Measurements from ENCODE around the gene RSBN1L. TPM values are rescaled to one million over a fixed set of nuclear protein-coding genes. Genes with fewer than 3 reads are reported as not detected.
"Not testable (repeated sequence)": the region's sequence is repeated elsewhere in the genome, so short reads cannot be mapped to it uniquely, and the experiment has no call there.

Gene RSBN1L
- polyA plus RNA-seq, 2 of the 4 experiments (the other 2 are of a cell fraction) = 11.1 to 13.0 TPM

DNA sequence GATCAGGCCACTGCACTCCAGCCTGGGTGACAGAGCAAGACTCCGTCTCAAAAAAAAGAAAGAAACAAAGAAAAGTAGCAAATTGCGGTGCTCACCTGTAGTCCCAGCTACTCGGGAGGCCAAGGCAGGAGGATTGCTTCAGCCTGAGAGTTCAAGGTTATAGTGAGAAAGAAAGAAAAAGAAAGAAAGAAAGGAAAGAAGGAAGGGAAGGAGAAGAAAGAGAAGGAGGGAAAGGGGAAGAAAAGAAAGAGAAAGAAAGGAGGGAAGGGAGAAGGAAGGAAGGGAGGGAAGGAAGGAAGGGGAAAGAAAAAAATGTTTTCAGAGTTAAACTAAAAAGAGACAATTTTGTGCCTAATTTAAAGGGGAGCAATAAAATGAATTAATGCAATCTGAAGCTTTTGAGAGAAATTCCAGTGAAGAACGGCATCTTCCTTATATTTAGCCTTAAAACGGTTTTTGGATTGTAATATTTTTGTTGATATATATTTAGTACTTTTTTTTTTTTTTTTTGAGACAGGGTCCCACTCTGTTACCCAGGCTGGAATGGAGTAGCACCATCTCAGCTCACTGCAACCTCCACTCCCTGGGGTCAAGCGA, 47.4 kb upstream of the RSBN1L start (continued):
- no peak for TF ChIP-seq GATA3 (IDR thresholded peaks at IDR 0.05; ENCODE audit: borderline replicate concordance)

DNA sequence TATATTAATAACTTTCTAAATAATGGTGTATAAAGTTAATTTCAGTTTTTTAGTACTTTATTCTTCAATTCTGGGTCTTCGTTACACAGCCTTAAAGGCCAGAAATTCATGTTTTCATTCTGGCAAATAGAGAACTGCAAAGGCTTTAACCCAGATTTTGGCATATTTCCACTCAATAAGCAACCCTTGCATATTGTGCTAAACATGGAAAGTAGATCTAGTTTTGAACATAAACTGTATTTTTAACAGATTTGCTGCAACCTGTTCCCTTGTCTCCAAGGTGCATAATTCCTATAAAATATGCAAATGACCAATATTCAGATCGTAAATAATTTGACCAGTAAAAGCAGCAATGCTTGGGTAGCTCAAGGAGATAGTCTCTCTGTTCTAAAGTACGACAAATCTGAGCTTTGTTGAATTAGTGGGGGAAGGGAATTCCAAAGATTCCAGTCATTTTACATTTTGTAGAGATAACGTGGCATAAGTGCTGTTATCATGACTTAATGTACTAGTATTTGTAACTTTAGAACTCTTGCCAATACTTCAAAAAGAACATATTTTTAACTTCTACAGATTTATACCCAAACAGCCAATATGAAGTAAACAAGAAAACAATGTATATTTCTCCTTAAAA, 46.4 kb upstream of the RSBN1L start:
- POLR2A ChIA-PET = interaction anchor here (0.6 kb wide), 1 partner anchor 10 kb away, joined by 7 read pairs; no protein-coding TSS in a partner anchor
- FAIRE-seq = peak; percentile 36

DNA sequence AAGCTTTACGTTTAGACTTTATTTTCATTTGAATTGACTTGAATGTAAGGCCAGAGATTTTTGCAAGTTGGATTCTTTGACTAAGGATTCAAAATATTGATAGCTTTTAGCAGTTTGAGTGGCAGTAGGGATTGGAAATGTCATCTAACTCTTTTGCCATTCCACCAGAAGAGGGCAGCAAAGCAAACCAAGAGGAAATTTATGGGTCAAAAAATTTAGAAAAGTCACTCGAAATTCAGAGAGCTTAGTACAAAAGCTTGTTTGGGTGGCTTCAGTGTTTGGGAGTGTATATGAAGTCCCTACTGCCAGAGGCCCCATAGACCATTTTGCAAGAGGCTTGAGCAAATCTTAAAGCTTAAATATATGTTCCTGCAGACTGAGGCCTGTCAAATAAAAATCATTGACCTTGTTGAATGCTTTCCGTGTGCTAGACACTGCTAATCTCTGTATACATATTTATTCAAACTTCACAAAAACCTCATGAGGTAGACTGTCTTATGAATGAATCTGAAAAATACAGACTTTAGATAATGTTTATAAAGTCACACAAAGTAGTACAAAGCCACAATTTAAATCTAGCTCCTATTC, 44.6 kb upstream of the RSBN1L start:
- peak; percentile 32 to 43 for DNase-seq (ENCODE audit: low read depth in 1 of 2, low spot score in 1 of 2)
- TF ChIP-seq NFE2L2 (conservative IDR thresholded peaks at IDR 0.05; ENCODE audit: low read length) (no peak), TP53 (CRISPR knock-in tag; IDR thresholded peaks at IDR 0.05) (no peak), SMC3 (IDR thresholded peaks at IDR 0.05) (peak; percentile 68), RAD21 (conservative IDR thresholded peaks at IDR 0.05 in 1 of 2, IDR thresholded peaks at IDR 0.05 in 1 of 2) (peak; percentile 54 to 57)
- TF ChIP-seq, protein P1, sequence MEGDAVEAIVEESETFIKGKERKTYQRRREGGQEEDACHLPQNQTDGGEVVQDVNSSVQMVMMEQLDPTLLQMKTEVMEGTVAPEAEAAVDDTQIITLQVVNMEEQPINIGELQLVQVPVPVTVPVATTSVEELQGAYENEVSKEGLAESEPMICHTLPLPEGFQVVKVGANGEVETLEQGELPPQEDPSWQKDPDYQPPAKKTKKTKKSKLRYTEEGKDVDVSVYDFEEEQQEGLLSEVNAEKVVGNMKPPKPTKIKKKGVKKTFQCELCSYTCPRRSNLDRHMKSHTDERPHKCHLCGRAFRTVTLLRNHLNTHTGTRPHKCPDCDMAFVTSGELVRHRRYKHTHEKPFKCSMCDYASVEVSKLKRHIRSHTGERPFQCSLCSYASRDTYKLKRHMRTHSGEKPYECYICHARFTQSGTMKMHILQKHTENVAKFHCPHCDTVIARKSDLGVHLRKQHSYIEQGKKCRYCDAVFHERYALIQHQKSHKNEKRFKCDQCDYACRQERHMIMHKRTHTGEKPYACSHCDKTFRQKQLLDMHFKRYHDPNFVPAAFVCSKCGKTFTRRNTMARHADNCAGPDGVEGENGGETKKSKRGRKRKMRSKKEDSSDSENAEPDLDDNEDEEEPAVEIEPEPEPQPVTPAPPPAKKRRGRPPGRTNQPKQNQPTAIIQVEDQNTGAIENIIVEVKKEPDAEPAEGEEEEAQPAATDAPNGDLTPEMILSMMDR (IDR thresholded peaks at IDR 0.05) = peak; percentile 76
- H3K9me3 ChIP-seq = no peaks in the 10 kb centered on the region
- H3K27ac ChIP-seq = peak overlapping the region; percentile 15 to 23; a peak in 2 of 6 replicates
- no peak overlapping the region for H3K4me3 ChIP-seq
- ChIA-PET CTCF (interaction anchor here (0.6 to 2.6 kb wide), 48 partner anchors 8 to 296 kb away, joined by 3 to 27 read pairs (median 4); partner anchors contain the start of genes PHTF2 and RSBN1L), POLR2A (interaction anchor here (0.5 kb wide), 1 partner anchor 36 kb away, joined by 5 read pairs; no protein-coding TSS in a partner anchor)
- no peak for FAIRE-seq
- WGBS (ENCODE audit: missing lambda C conversion rate) = 32% methylated on average over 3 of the region's 3 CpGs
- H3K4me2 ChIP-seq = no peak overlapping the region
- peak in 1 of 2 experiments; percentile 45; a peak in 2 of 6 replicates for ATAC-seq
- H3K4me1 ChIP-seq = peaks cover 30% of the 10 kb centered on the region

More for the DNA sequence above, 46.4 kb upstream of the RSBN1L start:
- DNase-seq (ENCODE audit: low read depth in 1 of 2, low spot score in 1 of 2) (peak; percentile 25 to 35), ATAC-seq (peak; percentile 58 to 64; a peak in 4 of 6 replicates)
- H3K27ac ChIP-seq = peak overlapping the region; percentile 51 to 63; a peak in 4 of 6 replicates
- H3K9me3 ChIP-seq = no peaks in the 10 kb centered on the region
- peaks cover 30% of the 10 kb centered on the region for H3K4me1 ChIP-seq
- peak overlapping the region; percentile 66 for H3K4me2 ChIP-seq
- TF ChIP-seq EHMT2 (IDR thresholded peaks at IDR 0.05; ENCODE audit: low read depth) = no peak
- no peak for TF ChIP-seq FOSL2 (IDR thresholded peaks at IDR 0.05)
- peak; percentile 42 for TF ChIP-seq FOSL2 (CRISPR knock-in tag; IDR thresholded peaks at IDR 0.05)
- TF ChIP-seq EP300 (IDR thresholded peaks at IDR 0.05) = no peak
- TF ChIP-seq TP53 (CRISPR knock-in tag; IDR thresholded peaks at IDR 0.05) = no peak
- TF ChIP-seq ZFP36 (IDR thresholded peaks at IDR 0.05; ENCODE audit: borderline replicate concordance, partially characterized antibody) = no peak
- TF ChIP-seq, protein P2, sequence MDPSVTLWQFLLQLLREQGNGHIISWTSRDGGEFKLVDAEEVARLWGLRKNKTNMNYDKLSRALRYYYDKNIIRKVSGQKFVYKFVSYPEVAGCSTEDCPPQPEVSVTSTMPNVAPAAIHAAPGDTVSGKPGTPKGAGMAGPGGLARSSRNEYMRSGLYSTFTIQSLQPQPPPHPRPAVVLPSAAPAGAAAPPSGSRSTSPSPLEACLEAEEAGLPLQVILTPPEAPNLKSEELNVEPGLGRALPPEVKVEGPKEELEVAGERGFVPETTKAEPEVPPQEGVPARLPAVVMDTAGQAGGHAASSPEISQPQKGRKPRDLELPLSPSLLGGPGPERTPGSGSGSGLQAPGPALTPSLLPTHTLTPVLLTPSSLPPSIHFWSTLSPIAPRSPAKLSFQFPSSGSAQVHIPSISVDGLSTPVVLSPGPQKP (IDR thresholded peaks at IDR 0.05; ENCODE audit: low read depth, low read length) = no peak
- TF ChIP-seq, protein P3, sequence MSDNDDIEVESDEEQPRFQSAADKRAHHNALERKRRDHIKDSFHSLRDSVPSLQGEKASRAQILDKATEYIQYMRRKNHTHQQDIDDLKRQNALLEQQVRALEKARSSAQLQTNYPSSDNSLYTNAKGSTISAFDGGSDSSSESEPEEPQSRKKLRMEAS (IDR thresholded peaks at IDR 0.05) = 0 out of 2 replicates have a peak, but pooled peaks have one; percentile 25
- TF ChIP-seq RFX5 (IDR thresholded peaks at IDR 0.05) = no peak
- peak; percentile 43; the same call in 1 of the 2 replicates for TF ChIP-seq GATA3 (IDR thresholded peaks at IDR 0.05; ENCODE audit: borderline replicate concordance)
- TF ChIP-seq RARB (CRISPR knock-in tag; IDR thresholded peaks at IDR 0.05) = no peak
- CTCF ChIA-PET = interaction anchor here (0.6 to 2.6 kb wide), 7 partner anchors 8 to 331 kb away, joined by 3 to 19 read pairs (median 4); no protein-coding TSS in a partner anchor
- H3K4me3 ChIP-seq = no peak overlapping the region
- 29% methylated on average over 4 of the region's 4 CpGs for WGBS (ENCODE audit: missing lambda C conversion rate)

DNA sequence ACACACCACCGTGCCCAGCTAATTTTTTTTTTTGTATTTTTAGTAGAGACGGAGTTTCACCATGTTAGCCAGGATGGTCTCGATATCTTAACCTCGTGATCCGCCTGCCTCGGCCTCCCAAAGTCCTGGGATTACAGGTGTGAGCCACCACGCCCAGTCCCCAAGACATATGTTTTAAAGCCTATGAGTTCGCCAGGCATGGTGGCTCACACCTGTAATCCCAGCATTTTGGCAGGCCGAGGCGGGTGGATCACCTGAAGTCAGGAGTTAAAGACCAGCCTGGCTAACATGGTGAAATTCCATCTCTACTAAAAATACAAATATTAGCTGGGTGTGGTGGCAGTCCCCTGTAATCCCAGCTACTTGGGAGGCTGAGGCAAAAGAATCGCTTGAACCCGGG, 43.4 kb upstream of the RSBN1L start:
- POLR2A ChIA-PET = interaction anchor here (0.7 kb wide), 1 partner anchor 284 kb away, joined by 5 read pairs; no protein-coding TSS in a partner anchor
- FAIRE-seq; DNase-seq (ENCODE audit: low read depth in 1 of 2, low spot score in 1 of 2): not testable (repeated sequence)

More for the DNA sequence above, 43.4 kb upstream of the RSBN1L start:
- WGBS (ENCODE audit: missing lambda C conversion rate) = 93% methylated on average over 12 of the region's 12 CpGs
- not testable (repeated sequence) for H3K27ac ChIP-seq, ATAC-seq, H3K4me3 ChIP-seq, H3K9me3 ChIP-seq, H3K4me2 ChIP-seq
- H3K4me1 ChIP-seq = peaks cover 30% of the 10 kb centered on the region
- CTCF ChIA-PET = interaction anchor here (1.0 to 2.2 kb wide), 11 partner anchors 15 to 297 kb away, joined by 3 to 8 read pairs (median 5); partner anchors contain the start of genes PHTF2 and RSBN1L
